Measurements from ENCODE around the gene AGBL2. TPM values are rescaled to one million over a fixed set of nuclear protein-coding genes. Genes with fewer than 3 reads are reported as not detected.
"Not testable (repeated sequence)": the region's sequence is repeated elsewhere in the genome, so short reads cannot be mapped to it uniquely, and the experiment has no call there.

AGBL2 gene
- total and polyA plus RNA-seq, 2 of the 8 experiments (the other 6 are each of a cell fraction or from before 2014, with no cell fraction given): 2.1 to 6.5 TPM

DNA sequence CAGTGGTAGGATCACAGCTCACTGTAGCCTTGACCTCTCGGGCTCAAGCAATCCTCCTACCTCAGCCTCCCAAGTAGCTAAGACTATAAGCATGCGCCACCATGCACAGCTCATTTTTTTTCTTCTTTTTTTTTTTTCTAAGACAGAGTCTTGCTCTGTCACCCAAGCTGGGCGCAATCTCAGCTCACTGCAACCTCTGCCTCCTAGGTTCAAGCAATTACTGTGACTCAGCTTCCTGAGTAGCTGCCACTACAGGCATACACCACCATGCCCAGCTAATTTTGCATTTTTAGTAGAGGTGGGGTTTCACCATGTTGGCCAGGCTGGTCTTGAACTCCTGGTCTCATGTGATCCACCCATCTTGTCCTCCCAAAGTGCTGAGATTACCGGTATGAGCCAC lies 50.2 kb downstream of the AGBL2 start:
- CTCF ChIA-PET (ENCODE audit: partially characterized antibody): interaction anchor here (0.9 to 1.5 kb wide), 2 partner anchors 15 to 26 kb away, joined by 3 to 4 read pairs; no protein-coding TSS in a partner anchor
- H3K27me3 ChIP-seq (replicated peaks in 1 of 4; ENCODE audit: control insufficient read depth in 3 of 4, extremely low read depth in 1 of 4, insufficient read depth in 3 of 4, low read length in 3 of 4); H3K23ac ChIP-seq (ENCODE audit: insufficient read length); H3K4ac ChIP-seq (replicated peaks; ENCODE audit: insufficient read length, low read depth, low read length); H2BK5ac ChIP-seq (ENCODE audit: low read depth, low read length); H2BK120ac ChIP-seq (replicated peaks; ENCODE audit: low read depth, low read length); H4K5ac ChIP-seq (ENCODE audit: insufficient read length, low read depth, low read length); POLR2A ChIA-PET (ENCODE audit: partially characterized antibody); DNase-seq (ENCODE audit: low read depth in 1 of 2, low spot score in 2 of 2); H3K4me3 ChIP-seq (ENCODE audit: extremely low read depth in 1 of 4, insufficient read depth in 2 of 4, low read depth in 3 of 4, low read length in 4 of 4); H4K20me1 ChIP-seq (replicated peaks in 1 of 2; ENCODE audit: control insufficient read depth in 1 of 2, insufficient read depth in 2 of 2, low read length in 2 of 2); H4K91ac ChIP-seq (replicated peaks; ENCODE audit: insufficient read length, low read length); H3K14ac ChIP-seq (ENCODE audit: insufficient read length); H3K27ac ChIP-seq (ENCODE audit: low read depth, low read length); H3K79me1 ChIP-seq (ENCODE audit: low read depth, low read length); H3K4me2 ChIP-seq (ENCODE audit: insufficient read depth in 1 of 2, low read depth in 2 of 2, low read length in 2 of 2); H3K23me2 ChIP-seq (ENCODE audit: low read depth, low read length); H2BK20ac ChIP-seq (ENCODE audit: low read length); FAIRE-seq; H3K4me1 ChIP-seq (replicated peaks in 1 of 4; ENCODE audit: control insufficient read depth in 3 of 4, insufficient read depth in 4 of 4, low read length in 3 of 4); H3K9ac ChIP-seq (replicated peaks in 1 of 4; ENCODE audit: extremely low read depth in 1 of 4, low read depth in 3 of 4, low read length in 3 of 4); H3K36me3 ChIP-seq (ENCODE audit: control insufficient read depth in 2 of 4, insufficient read depth in 4 of 4, low read length in 3 of 4); H3K56ac ChIP-seq (replicated peaks; ENCODE audit: insufficient read length, low read depth, low read length); H3K9me3 ChIP-seq (ENCODE audit: insufficient read depth in 2 of 2, low read depth in 1 of 2, low read length in 1 of 2); H4K8ac ChIP-seq (ENCODE audit: extremely low read depth, insufficient read depth, low read length); H2BK12ac ChIP-seq (ENCODE audit: low read depth, low read length); H2BK15ac ChIP-seq (ENCODE audit: low read length); H3K18ac ChIP-seq (ENCODE audit: extremely low read depth, low read length); H2AK5ac ChIP-seq (ENCODE audit: low read depth, low read length); H2AFZ ChIP-seq (ENCODE audit: low read length); H3K79me2 ChIP-seq (ENCODE audit: control insufficient read depth in 1 of 2, insufficient read depth in 2 of 2, low read length in 2 of 2): not testable (repeated sequence)
- 93% methylated on average over 4 of the region's 4 CpGs; no CpG with 5 or more reads in 1 of the 2 experiments for WGBS, 2 experiments (ENCODE audit: extremely low coverage in 1 of 2, insufficient coverage in 1 of 2, insufficient read length in 1 of 2, insufficient replicate concordance in 2 of 2, low coverage in 1 of 2, low lambda C conversion rate in 2 of 2, missing lambda C conversion rate in 1 of 2)

All from H1 (cell line).